ENCODE measurements around the gene TSC22D4. TPM values are rescaled to one million over a fixed set of nuclear protein-coding genes. Genes with fewer than 3 reads are reported as not detected.

The TSC22D4 gene
- total and polyA plus RNA-seq, 9 of the 15 experiments (the other 6 are each of a cell fraction or from before 2014, with no cell fraction given), result 0.37 to 107 (median 28.7) TPM

- TF ChIP-seq AFF4 (CRISPR knock-in tag; IDR thresholded peaks at IDR 0.05), result no peak
- no peak for TF ChIP-seq ZNF282 (CRISPR knock-in tag; IDR thresholded peaks at IDR 0.05)
- no peak for TF ChIP-seq STAT5B (CRISPR knock-in tag; IDR thresholded peaks at IDR 0.05)
- TF ChIP-seq PREB (CRISPR knock-in tag; IDR thresholded peaks at IDR 0.05), result no peak
- TF ChIP-seq UBTF (IDR thresholded peaks at IDR 0.05; ENCODE audit: borderline replicate concordance in 1 of 2, low read depth in 2 of 2, low read length in 2 of 2), result peak in 1 of 2 experiments; percentile 97; a peak in 3 of 4 replicates
- no peak for TF ChIP-seq ZNF41 (CRISPR knock-in tag; conservative IDR thresholded peaks at IDR 0.05)
- no peak for TF ChIP-seq NONO (IDR thresholded peaks at IDR 0.05; ENCODE audit: low read depth in 2 of 2, low read length in 1 of 2)
- TF ChIP-seq JUNB (CRISPR knock-in tag; conservative IDR thresholded peaks at IDR 0.05), result no peak
- no peak for TF ChIP-seq STAG1 (CRISPR knock-in tag; IDR thresholded peaks at IDR 0.05; ENCODE audit: borderline replicate concordance)
- no peak for TF ChIP-seq ZNF584 (CRISPR knock-in tag; IDR thresholded peaks at IDR 0.05; ENCODE audit: low read depth)
- TF ChIP-seq SMAD4 (CRISPR knock-in tag; conservative IDR thresholded peaks at IDR 0.05), result peak; percentile 50; the same call in 1 of the 2 replicates
- peak; percentile 36; the same call in 1 of the 2 replicates for TF ChIP-seq NFIC (IDR thresholded peaks at IDR 0.05)
- no peak for TF ChIP-seq SAFB (IDR thresholded peaks at IDR 0.05; ENCODE audit: borderline replicate concordance, low read depth, low read length)
- no peak for TF ChIP-seq ZFP30 (CRISPR knock-in tag; IDR thresholded peaks at IDR 0.05; ENCODE audit: borderline replicate concordance)
- TF ChIP-seq TAF1 (IDR thresholded peaks at IDR 0.05; ENCODE audit: control insufficient read depth, extremely low read depth, insufficient read depth, low read length, severe bottlenecking), result no peak
- TF ChIP-seq RCOR1 (IDR thresholded peaks at IDR 0.05; ENCODE audit: borderline replicate concordance in 1 of 2, low read depth in 2 of 2, low read length in 2 of 2), result peak in 1 of 2 experiments; percentile 53; a peak in 1 of 4 replicates
These were observed 6.0 kb downstream of the TSC22D4 start (continued) for GRCh38 chr7:100472854-100473499.

Measured in K562 (cell line).